ENCODE measurements around the gene WNT4. TPM values are rescaled to one million over a fixed set of nuclear protein-coding genes. Genes with fewer than 3 reads are reported as not detected.

Gene WNT4
- total and polyA plus RNA-seq, 2 of the 8 experiments (the other 6 are each of a cell fraction or from before 2014, with no cell fraction given), result 1.3 to 6.6 TPM

GRCh38 chr1:22071511-22071910 is 71.4 kb downstream of the WNT4 start:
- POLR2A ChIA-PET (ENCODE audit: partially characterized antibody), result interaction anchor here (2.0 to 2.1 kb wide), 2 partner anchors 9 to 19 kb away, joined by 4 read pairs; partner anchors contain the start of gene CDC42
- Histone ChIP-seq H3K27ac (ENCODE audit: low read depth, low read length) (no peak overlapping the region), H3K4me3 (ENCODE audit: extremely low read depth in 1 of 4, insufficient read depth in 2 of 4, low read depth in 3 of 4, low read length in 4 of 4) (no peak overlapping the region), H3K4ac (replicated peaks; ENCODE audit: insufficient read length, low read depth, low read length) (no peak overlapping the region), H4K91ac (replicated peaks; ENCODE audit: insufficient read length, low read length) (no peak overlapping the region), H3K27me3 (replicated peaks in 1 of 4; ENCODE audit: control insufficient read depth in 3 of 4, extremely low read depth in 1 of 4, insufficient read depth in 3 of 4, low read length in 3 of 4) (no peaks in the 10 kb centered on the region), H2AK5ac (ENCODE audit: low read depth, low read length) (no peak overlapping the region), H2BK20ac (ENCODE audit: low read length) (no peak overlapping the region), H4K5ac (ENCODE audit: insufficient read length, low read depth, low read length) (no peak overlapping the region), H3K79me1 (ENCODE audit: low read depth, low read length) (peaks cover 12% of the 10 kb centered on the region), H3K18ac (ENCODE audit: extremely low read depth, low read length) (no peak overlapping the region), H3K14ac (ENCODE audit: insufficient read length) (no peak overlapping the region), H2BK12ac (ENCODE audit: low read depth, low read length) (no peak overlapping the region), H4K20me1 (replicated peaks in 1 of 2; ENCODE audit: control insufficient read depth in 1 of 2, insufficient read depth in 2 of 2, low read length in 2 of 2) (peaks cover 13 to 23% of the 10 kb centered on the region in 2 experiments), H2AFZ (ENCODE audit: low read length) (no peak overlapping the region), H3K23ac (ENCODE audit: insufficient read length) (no peak overlapping the region), H3K9me3 (ENCODE audit: insufficient read depth in 2 of 2, low read depth in 1 of 2, low read length in 1 of 2) (no peaks in the 10 kb centered on the region), H3K4me1 (replicated peaks in 1 of 4; ENCODE audit: control insufficient read depth in 3 of 4, insufficient read depth in 4 of 4, low read length in 3 of 4) (peaks cover 0 to 9% (median 6%) of the 10 kb centered on the region in 4 experiments), H2BK5ac (ENCODE audit: low read depth, low read length) (no peak overlapping the region), H2BK15ac (ENCODE audit: low read length) (no peak overlapping the region), H3K79me2 (ENCODE audit: control insufficient read depth in 1 of 2, insufficient read depth in 2 of 2, low read length in 2 of 2) (peaks cover 26 to 93% of the 10 kb centered on the region in 2 experiments), H3K23me2 (ENCODE audit: low read depth, low read length) (no peaks in the 10 kb centered on the region), H2BK120ac (replicated peaks; ENCODE audit: low read depth, low read length) (no peak overlapping the region), H3K9ac (replicated peaks in 1 of 4; ENCODE audit: extremely low read depth in 1 of 4, low read depth in 3 of 4, low read length in 3 of 4) (no peak overlapping the region), H3K4me2 (ENCODE audit: insufficient read depth in 1 of 2, low read depth in 2 of 2, low read length in 2 of 2) (no peak overlapping the region), H3K36me3 (ENCODE audit: control insufficient read depth in 2 of 4, insufficient read depth in 4 of 4, low read length in 3 of 4) (no peaks in the 10 kb centered on the region), H4K8ac (ENCODE audit: extremely low read depth, insufficient read depth, low read length) (no peak overlapping the region), H3K56ac (replicated peaks; ENCODE audit: insufficient read length, low read depth, low read length) (no peak overlapping the region)
- no peak for FAIRE-seq
- CTCF ChIA-PET (ENCODE audit: partially characterized antibody), result interaction anchor here (0.8 to 1.5 kb wide), 6 partner anchors 8 to 246 kb away, joined by 3 to 5 read pairs (median 4); no protein-coding TSS in a partner anchor
- WGBS, 2 experiments (ENCODE audit: extremely low coverage in 1 of 2, insufficient coverage in 1 of 2, insufficient read length in 1 of 2, insufficient replicate concordance in 2 of 2, low coverage in 1 of 2, low lambda C conversion rate in 2 of 2, missing lambda C conversion rate in 1 of 2), result 84% methylated on average over 2 of the region's 2 CpGs; no CpG with 5 or more reads in 1 of the 2 experiments
- DNase-seq (ENCODE audit: low read depth in 1 of 2, low spot score in 2 of 2), result no peak
- TF ChIP-seq ATF3 (IDR thresholded peaks at IDR 0.05; ENCODE audit: insufficient read depth, low read depth, low read length), result no peak
- no peak for TF ChIP-seq KDM4A (IDR thresholded peaks at IDR 0.05; ENCODE audit: low read depth, low read length, severe bottlenecking)
- no peak for TF ChIP-seq SIRT6 (IDR thresholded peaks at IDR 0.05; ENCODE audit: low read length)
- TF ChIP-seq RAD21 (IDR thresholded peaks at IDR 0.05 in 1 of 2, conservative IDR thresholded peaks at IDR 0.05 in 1 of 2; ENCODE audit: low read depth in 2 of 2, low read length in 2 of 2), result no peak
- no peak for TF ChIP-seq HDAC2 (IDR thresholded peaks at IDR 0.05; ENCODE audit: borderline replicate concordance in 1 of 2, low read depth in 2 of 2, low read length in 2 of 2)
- no peak for TF ChIP-seq HDAC6 (IDR thresholded peaks at IDR 0.05; ENCODE audit: low read depth, low read length)
- TF ChIP-seq CEBPB (IDR thresholded peaks at IDR 0.05; ENCODE audit: low read depth, low read length), result no peak
- no peak for TF ChIP-seq JUN (IDR thresholded peaks at IDR 0.05; ENCODE audit: low read depth, low read length)
